Astrocyte (in vitro differentiated cells and primary cell): ENCODE measurements around the gene TMTC2. TPM values are rescaled to one million over a fixed set of nuclear protein-coding genes. Genes with fewer than 3 reads are reported as not detected.
A peak's percentile ranks its signal among the peaks of the same experiment; 100 is the strongest.

Experiments
- DNase-seq: peaks from one replicate; pipeline ENCODE4 v3.0.0-alpha.2; 2010; ENCODE audit warnings: low read depth
- FAIRE-seq: peaks from 2 replicates; lab custom pipeline; 2011; peaks lifted over from hg19 to GRCh38; lab: Jason Lieb, UNC
- H2AFZ ChIP-seq: 2 replicates; pipeline ENCODE4 v1.6.0; 2012; ENCODE audit warnings: low read depth, low read length, inconsistent platforms
- H3K27ac ChIP-seq: 2 replicates; pipeline ENCODE4 v1.5.1; 2011; ENCODE audit warnings: low read depth, low read length, inconsistent platforms
- H3K27me3 ChIP-seq: 2 replicates; pipeline ENCODE4 v1.6.0; 2011; ENCODE audit warnings: low read length, inconsistent platforms; ENCODE audit not compliant: insufficient read depth
- H3K36me3 ChIP-seq: 2 replicates; pipeline ENCODE4 v1.5.1; 2011; ENCODE audit warnings: low read length, inconsistent platforms; ENCODE audit not compliant: insufficient read depth
- H3K4me1 ChIP-seq: 2 replicates; pipeline ENCODE4 v1.5.1; 2011; ENCODE audit warnings: low read length, inconsistent platforms; ENCODE audit not compliant: insufficient read depth
- H3K4me2 ChIP-seq: 2 replicates; pipeline ENCODE4 v1.6.0; 2012; ENCODE audit warnings: low read length, inconsistent platforms
- H3K4me3 ChIP-seq: 2 replicates; pipeline ENCODE4 v1.5.1; 2011; ENCODE audit warnings: low read depth, mild to moderate bottlenecking, low read length, inconsistent platforms; ENCODE audit not compliant: insufficient read depth
- H3K79me2 ChIP-seq: 2 replicates; pipeline ENCODE4 v1.6.0; 2012; ENCODE audit warnings: mild to moderate bottlenecking, low read length, inconsistent platforms; ENCODE audit not compliant: insufficient read depth
- H3K9ac ChIP-seq: 2 replicates; pipeline ENCODE4 v1.6.0; 2012; ENCODE audit warnings: mild to moderate bottlenecking, low read length, inconsistent platforms
- H3K9me3 ChIP-seq: 2 replicates; pipeline ENCODE4 v1.5.1; 2012; ENCODE audit warnings: low read depth, mild to moderate bottlenecking, low read length, inconsistent platforms; ENCODE audit not compliant: insufficient read depth
- H4K20me1 ChIP-seq: 2 replicates; pipeline ENCODE4 v1.6.0; 2012; ENCODE audit warnings: low read length, inconsistent platforms; ENCODE audit not compliant: insufficient read depth
- H3K27ac Mint-ChIP-seq: one replicate; pipeline ENCODE4 v1.8.0; 2021; ENCODE audit warnings: mild to moderate bottlenecking, mixed read lengths; ENCODE audit not compliant: unreplicated experiment
- H3K27me3 Mint-ChIP-seq: one replicate; pipeline ENCODE4 v1.8.0; 2021; ENCODE audit warnings: low read depth, mixed read lengths; ENCODE audit not compliant: unreplicated experiment
- H3K36me3 Mint-ChIP-seq: one replicate; pipeline ENCODE4 v1.8.0; 2021; ENCODE audit warnings: low read depth, mixed read lengths; ENCODE audit not compliant: unreplicated experiment
- H3K4me1 Mint-ChIP-seq: one replicate; pipeline ENCODE4 v1.8.0; 2021; ENCODE audit warnings: low read depth, mixed read lengths; ENCODE audit not compliant: unreplicated experiment
- H3K4me3 Mint-ChIP-seq: one replicate; pipeline ENCODE4 v1.8.0; 2021; ENCODE audit warnings: mild to moderate bottlenecking, moderate library complexity, mixed read lengths; ENCODE audit not compliant: unreplicated experiment
- H3K9me3 Mint-ChIP-seq: one replicate; pipeline ENCODE4 v1.8.0; 2021; ENCODE audit warnings: mild to moderate bottlenecking, mixed read lengths; ENCODE audit not compliant: unreplicated experiment
- EZH2 ChIP-seq: IDR thresholded peaks from 2 replicates; pipeline ENCODE4 v1.6.1; 2012; ENCODE audit warnings: mild to moderate bottlenecking, low read length, inconsistent platforms; ENCODE audit not compliant: insufficient read depth
- total RNA-seq: library from RNA; stranded (reverse); gene quantifications from 2 replicates; pipeline ENCODE4 v1.2.1, GENCODE V29; 2021
- TF ChIP-seq, protein P1 (sequence below): IDR thresholded peaks from 2 replicates; pipeline ENCODE4 v1.5.1; 2011; ENCODE audit warnings: low read depth, mild to moderate bottlenecking, inconsistent platforms, low read length, moderate library complexity; ENCODE audit not compliant: insufficient read depth

The TMTC2 gene
- total RNA-seq, 1 donor from 2014 or later, result 2.2 TPM

DNA sequence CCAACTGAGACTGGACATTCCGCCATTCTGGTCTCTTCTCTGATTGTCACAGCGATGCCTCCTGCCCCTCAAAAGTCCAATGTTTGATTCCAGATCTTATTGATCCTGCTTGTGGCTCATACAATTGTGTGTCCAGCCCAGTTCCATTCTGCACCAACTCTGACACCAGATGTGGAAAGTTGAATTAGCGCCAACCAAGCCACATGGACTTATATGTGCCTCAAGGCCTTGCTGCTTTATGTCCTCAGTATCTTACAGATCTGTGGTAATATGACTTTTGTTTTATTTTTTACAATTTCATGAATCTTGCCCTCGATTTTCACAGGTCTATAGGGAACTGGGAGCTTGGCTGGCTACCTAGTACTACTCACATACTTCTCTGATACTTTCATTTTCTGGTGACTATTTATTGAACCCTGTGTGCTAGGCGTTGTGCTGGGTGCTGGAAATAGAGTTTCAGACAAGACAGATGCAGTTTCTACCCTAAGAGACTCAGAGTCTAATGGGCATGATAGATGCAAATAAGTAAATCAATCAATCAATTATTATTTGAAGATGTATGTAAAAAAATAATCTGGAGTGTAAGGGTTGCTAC is 472.0 kb downstream of the TMTC2 start:
- Histone ChIP-seq H3K27ac (no peak overlapping the region), H2AFZ (no peak overlapping the region), H4K20me1 (no peaks in the 10 kb centered on the region), H3K4me2 (no peak overlapping the region), H3K4me3 (no peak overlapping the region), H3K4me1 (peaks cover 16% of the 10 kb centered on the region), H3K27me3 (no peaks in the 10 kb centered on the region), H3K79me2 (no peaks in the 10 kb centered on the region), H3K36me3 (no peaks in the 10 kb centered on the region), H3K9me3 (no peaks in the 10 kb centered on the region), H3K9ac (no peak overlapping the region)
- no peak overlapping the region for H3K4me3 Mint-ChIP-seq
- no peak overlapping the region for H3K27ac Mint-ChIP-seq
- TF ChIP-seq EZH2, result no peak
- TF ChIP-seq, protein P1, sequence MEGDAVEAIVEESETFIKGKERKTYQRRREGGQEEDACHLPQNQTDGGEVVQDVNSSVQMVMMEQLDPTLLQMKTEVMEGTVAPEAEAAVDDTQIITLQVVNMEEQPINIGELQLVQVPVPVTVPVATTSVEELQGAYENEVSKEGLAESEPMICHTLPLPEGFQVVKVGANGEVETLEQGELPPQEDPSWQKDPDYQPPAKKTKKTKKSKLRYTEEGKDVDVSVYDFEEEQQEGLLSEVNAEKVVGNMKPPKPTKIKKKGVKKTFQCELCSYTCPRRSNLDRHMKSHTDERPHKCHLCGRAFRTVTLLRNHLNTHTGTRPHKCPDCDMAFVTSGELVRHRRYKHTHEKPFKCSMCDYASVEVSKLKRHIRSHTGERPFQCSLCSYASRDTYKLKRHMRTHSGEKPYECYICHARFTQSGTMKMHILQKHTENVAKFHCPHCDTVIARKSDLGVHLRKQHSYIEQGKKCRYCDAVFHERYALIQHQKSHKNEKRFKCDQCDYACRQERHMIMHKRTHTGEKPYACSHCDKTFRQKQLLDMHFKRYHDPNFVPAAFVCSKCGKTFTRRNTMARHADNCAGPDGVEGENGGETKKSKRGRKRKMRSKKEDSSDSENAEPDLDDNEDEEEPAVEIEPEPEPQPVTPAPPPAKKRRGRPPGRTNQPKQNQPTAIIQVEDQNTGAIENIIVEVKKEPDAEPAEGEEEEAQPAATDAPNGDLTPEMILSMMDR, result no peak
- no peaks in the 10 kb centered on the region for H3K27me3 Mint-ChIP-seq
- H3K9me3 Mint-ChIP-seq, result no peaks in the 10 kb centered on the region
- FAIRE-seq (no peak), DNase-seq (no peak)
- H3K4me1 Mint-ChIP-seq, result peaks cover 22% of the 10 kb centered on the region
- H3K36me3 Mint-ChIP-seq, result no peaks in the 10 kb centered on the region

DNA sequence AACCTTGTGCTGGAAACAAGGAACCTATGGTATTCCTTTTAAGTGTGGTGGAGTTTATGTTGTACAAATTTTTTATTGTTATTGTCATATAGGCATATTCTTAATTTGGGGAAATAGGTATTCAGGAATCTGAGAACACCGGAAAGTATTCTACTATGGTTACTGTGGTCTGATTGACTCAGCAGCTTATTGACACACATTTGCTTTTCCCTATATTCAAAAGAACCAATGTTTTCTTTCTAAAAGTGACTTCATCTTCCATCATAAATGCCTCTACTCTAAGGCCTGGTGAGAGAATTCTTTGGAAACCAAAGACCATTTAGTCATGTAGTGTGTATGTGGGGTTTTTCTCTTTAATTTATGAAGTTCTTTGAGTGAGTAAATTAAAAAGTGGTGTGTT is 474.8 kb downstream of the TMTC2 start:
- DNase-seq (peak; percentile 66), FAIRE-seq (no peak)
- no peaks in the 10 kb centered on the region for H3K36me3 ChIP-seq
- no peak overlapping the region for H3K4me3 Mint-ChIP-seq
- H3K79me2 ChIP-seq, result no peaks in the 10 kb centered on the region
- no peaks in the 10 kb centered on the region for H3K27me3 ChIP-seq
- no peak overlapping the region for H2AFZ ChIP-seq
- H3K9me3 Mint-ChIP-seq, result no peaks in the 10 kb centered on the region
- H3K36me3 Mint-ChIP-seq, result no peaks in the 10 kb centered on the region
- H3K27me3 Mint-ChIP-seq, result no peaks in the 10 kb centered on the region
- peak overlapping the region; percentile 26 for H3K4me2 ChIP-seq
- no peak overlapping the region for H3K4me3 ChIP-seq
- peaks cover 22% of the 10 kb centered on the region for H3K4me1 Mint-ChIP-seq
- peaks cover 16% of the 10 kb centered on the region for H3K4me1 ChIP-seq
- no peaks in the 10 kb centered on the region for H4K20me1 ChIP-seq
- TF ChIP-seq EZH2, result no peak
- TF ChIP-seq, protein P1, result no peak
- peak overlapping the region; percentile 25 for H3K9ac ChIP-seq
- H3K9me3 ChIP-seq, result no peaks in the 10 kb centered on the region
- H3K27ac ChIP-seq, result peak overlapping the region; percentile 62
- H3K27ac Mint-ChIP-seq, result no peak overlapping the region

DNA sequence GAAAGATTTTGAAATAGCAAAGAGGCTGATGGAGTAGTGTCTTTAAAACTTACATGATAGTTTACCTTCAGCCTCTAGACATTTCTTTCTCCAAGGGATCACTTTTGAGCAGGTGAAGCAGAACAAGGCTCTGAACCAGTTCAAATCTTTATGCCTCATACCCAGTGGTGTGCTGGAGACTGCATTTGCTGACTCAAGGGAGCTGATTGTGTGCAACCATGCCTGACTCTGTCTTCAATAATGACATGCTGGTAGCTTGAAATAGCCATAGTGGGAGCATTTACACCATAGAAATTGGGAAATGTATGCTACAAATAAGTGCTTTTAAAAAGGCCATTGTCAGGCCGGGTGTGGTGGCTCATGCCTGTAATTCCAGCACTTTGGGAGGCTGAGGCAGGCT is 482.0 kb downstream of the TMTC2 start:
- no peak overlapping the region for H3K27ac Mint-ChIP-seq
- Histone ChIP-seq H3K9me3 (no peaks in the 10 kb centered on the region), H3K4me1 (no peaks in the 10 kb centered on the region)

More for the DNA sequence above, 482.0 kb downstream of the TMTC2 start:
- TF ChIP-seq, protein P1, result no peak
- no peak for TF ChIP-seq EZH2
- H3K36me3 Mint-ChIP-seq, result no peaks in the 10 kb centered on the region
- H3K9me3 Mint-ChIP-seq, result no peaks in the 10 kb centered on the region
- H3K4me3 ChIP-seq, result no peak overlapping the region
- H3K27me3 Mint-ChIP-seq, result no peaks in the 10 kb centered on the region
- DNase-seq (no peak), FAIRE-seq (no peak)
- no peak overlapping the region for H3K4me2 ChIP-seq
- no peak overlapping the region for H3K9ac ChIP-seq
- H4K20me1 ChIP-seq, result no peaks in the 10 kb centered on the region
- H3K27me3 ChIP-seq, result no peaks in the 10 kb centered on the region
- no peak overlapping the region for H3K4me3 Mint-ChIP-seq
- no peaks in the 10 kb centered on the region for H3K36me3 ChIP-seq
- no peak overlapping the region for H2AFZ ChIP-seq
- H3K79me2 ChIP-seq, result no peaks in the 10 kb centered on the region
- H3K27ac ChIP-seq, result no peak overlapping the region
- no peaks in the 10 kb centered on the region for H3K4me1 Mint-ChIP-seq
